Uterus (tissue), 4 donors: ENCODE results near the gene TMEM127. TPM values are rescaled to one million over a fixed set of nuclear protein-coding genes. Genes with fewer than 3 reads are reported as not detected.

Source experiments
- DNase-seq, 2 donors: peaks; one replicate each; pipeline ENCODE4 v3.0.0-alpha.2; 2019 to 2020
- H3K27ac ChIP-seq, 2 donors: fragments of 200-600 bp; sonication (generic); 1 replicate in 1 of 2; 2 replicates in 1 of 2; pipeline ENCODE4 v1.5.1; 2016 to 2018
- H3K27me3 ChIP-seq, 2 donors: fragments of 200-600 bp; sonication (generic); one replicate each; pipeline ENCODE4 v1.5.1; 2018 to 2019; ENCODE audit warnings: control low read depth in 1 of 2
- H3K36me3 ChIP-seq, 2 donors: fragments of 200-600 bp; sonication (generic); one replicate each; pipeline ENCODE4 v1.5.1; 2019; ENCODE audit warnings: control low read depth in 1 of 2
- H3K4me1 ChIP-seq, 2 donors: fragments of 200-600 bp; sonication (generic); one replicate each; pipeline ENCODE4 v1.5.1; 2018 to 2019; ENCODE audit warnings: control low read depth in 1 of 2
- H3K4me3 ChIP-seq, 2 donors: fragments of 200-600 bp; sonication (generic); 1 replicate in 1 of 2; 2 replicates in 1 of 2; pipeline ENCODE4 v1.5.1; 2018 to 2019; ENCODE audit warnings: mild to moderate bottlenecking in 1 of 2
- H3K9me3 ChIP-seq, 2 donors: fragments of 200-600 bp; sonication (generic); one replicate each; pipeline ENCODE4 v1.5.1; 2019; ENCODE audit warnings: control low read depth in 1 of 2
- POLR2A ChIP-seq, 2 donors: fragments of 450-650 bp; IDR thresholded peaks; one replicate each; pipeline ENCODE4 v1.6.1; 2016; ENCODE audit warnings: antibody characterized with exemption in 2 of 2, mild to moderate bottlenecking in 1 of 2, moderate library complexity in 1 of 2
- intact Hi-C: fragments of 100-400 bp; cut with DNase I; formaldehyde crosslinking; loops from one replicate; pipeline ENCODE4 v1.15.1; 2023; ENCODE audit warnings: low total_unique reads
- total RNA-seq, 4 donors: library from RNA; depleted of rRNA in 3 of 4; stranded (reverse); fragments of >200 nt in 3 of 4; gene quantifications; one replicate each; pipeline versions ENCODE4 v1.1.0 to v1.2.4, GENCODE V29; 2014 to 2023
- TF ChIP-seq, protein P1 (sequence below), 4 experiments: fragments of 200-600 bp in 2 of 4; fragments of 450-650 bp in 2 of 4; sonication (generic) in 2 of 4; IDR thresholded peaks; one replicate each; pipeline ENCODE4 v1.5.1; 2016 to 2019; ENCODE audit warnings: antibody characterized with exemption in 4 of 4, mild to moderate bottlenecking in 2 of 4, moderate library complexity in 1 of 4
- donor health status: DM: yes; HTN: yes; CAD: no.

TMEM127 gene
- total RNA-seq, 4 donors from 2014 or later: 17.0 to 45.4 (median 22.3) TPM

DNA sequence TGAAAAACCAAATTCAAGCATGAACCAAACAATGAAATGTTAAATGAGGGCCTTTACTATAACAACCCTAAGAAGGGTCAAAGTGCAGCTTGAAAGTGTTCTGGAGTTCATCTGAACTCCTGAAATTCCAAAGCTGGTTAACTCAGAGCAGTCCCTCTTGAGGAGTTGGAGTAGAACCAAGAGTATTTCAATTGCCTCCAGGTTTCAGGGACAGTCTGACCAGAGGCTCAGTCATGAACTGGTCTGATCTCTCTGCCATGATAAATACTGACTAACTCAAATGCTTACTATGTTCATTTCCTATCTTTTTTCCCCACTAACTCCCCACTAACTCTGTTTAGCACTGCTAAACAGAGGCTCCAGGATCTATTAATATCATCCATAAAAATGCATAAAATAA lies 59.9 kb downstream of the TMEM127 start:
- TF ChIP-seq, protein P1, sequence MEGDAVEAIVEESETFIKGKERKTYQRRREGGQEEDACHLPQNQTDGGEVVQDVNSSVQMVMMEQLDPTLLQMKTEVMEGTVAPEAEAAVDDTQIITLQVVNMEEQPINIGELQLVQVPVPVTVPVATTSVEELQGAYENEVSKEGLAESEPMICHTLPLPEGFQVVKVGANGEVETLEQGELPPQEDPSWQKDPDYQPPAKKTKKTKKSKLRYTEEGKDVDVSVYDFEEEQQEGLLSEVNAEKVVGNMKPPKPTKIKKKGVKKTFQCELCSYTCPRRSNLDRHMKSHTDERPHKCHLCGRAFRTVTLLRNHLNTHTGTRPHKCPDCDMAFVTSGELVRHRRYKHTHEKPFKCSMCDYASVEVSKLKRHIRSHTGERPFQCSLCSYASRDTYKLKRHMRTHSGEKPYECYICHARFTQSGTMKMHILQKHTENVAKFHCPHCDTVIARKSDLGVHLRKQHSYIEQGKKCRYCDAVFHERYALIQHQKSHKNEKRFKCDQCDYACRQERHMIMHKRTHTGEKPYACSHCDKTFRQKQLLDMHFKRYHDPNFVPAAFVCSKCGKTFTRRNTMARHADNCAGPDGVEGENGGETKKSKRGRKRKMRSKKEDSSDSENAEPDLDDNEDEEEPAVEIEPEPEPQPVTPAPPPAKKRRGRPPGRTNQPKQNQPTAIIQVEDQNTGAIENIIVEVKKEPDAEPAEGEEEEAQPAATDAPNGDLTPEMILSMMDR (IDR thresholded peaks at IDR 0.05): no peak
- no peak for TF ChIP-seq POLR2A (IDR thresholded peaks at IDR 0.05)
- DNase-seq: no peak
- H3K4me3 ChIP-seq: no peak overlapping the region
- H3K36me3 ChIP-seq: no peaks in the 10 kb centered on the region
- no peaks in the 10 kb centered on the region for H3K27me3 ChIP-seq
- peak overlapping the region in 1 of 2 donors; percentile 47 for H3K27ac ChIP-seq
- intact Hi-C loops: loop anchor here (5.0 kb wide), 1 partner anchor 51 kb away; no protein-coding TSS in a partner anchor
- H3K4me1 ChIP-seq: peaks cover 5 to 9% of the 10 kb centered on the region in 2 donors
- H3K9me3 ChIP-seq: no peaks in the 10 kb centered on the region

DNA sequence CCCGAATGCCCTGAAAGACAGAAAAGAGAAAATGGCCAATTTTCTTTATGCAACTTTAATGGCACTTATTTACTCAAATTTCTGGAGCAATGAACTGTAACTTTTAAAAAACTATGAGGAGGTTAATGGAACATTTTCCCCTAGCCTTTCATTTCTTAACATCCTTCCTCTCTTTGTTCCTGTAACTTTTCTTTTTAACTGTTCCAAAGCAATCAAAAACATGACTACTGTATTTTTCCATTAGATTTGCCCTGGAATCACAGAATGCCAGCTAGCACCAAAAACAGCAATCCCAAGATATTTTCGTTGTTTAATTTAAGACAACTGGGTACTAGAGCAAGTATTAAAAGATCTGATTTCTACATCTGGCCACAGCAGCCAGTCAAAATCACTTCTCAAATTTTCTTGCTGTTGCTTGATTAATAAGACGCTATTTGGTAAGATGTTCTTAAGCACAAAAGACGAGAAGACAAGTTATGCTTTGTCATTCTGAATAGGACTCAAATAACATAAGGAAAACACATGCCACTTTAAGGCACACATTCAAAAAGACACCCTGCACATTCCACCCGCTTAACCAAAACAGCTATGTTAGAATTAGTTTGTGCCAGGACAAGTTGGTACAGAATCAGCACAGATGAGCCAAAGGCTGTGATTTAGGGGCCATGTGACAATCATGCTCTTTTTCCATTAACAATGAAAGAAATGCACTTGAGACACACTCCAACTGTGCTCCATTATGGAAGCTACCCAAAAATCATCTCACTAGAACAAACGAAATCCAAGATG lies 60.8 kb downstream of the TMEM127 start:
- Histone ChIP-seq H3K27me3 (no peaks in the 10 kb centered on the region), H3K9me3 (no peaks in the 10 kb centered on the region), H3K4me3 (peak overlapping the region in 1 of 2 donors; percentile 1), H3K4me1 (peaks cover 5 to 9% of the 10 kb centered on the region in 2 donors), H3K27ac (peak overlapping the region in 1 of 2 donors; percentile 47), H3K36me3 (no peaks in the 10 kb centered on the region)
- no peak for DNase-seq
- intact Hi-C loops: loop anchor here (5.0 kb wide), 1 partner anchor 52 kb away; no protein-coding TSS in a partner anchor
- TF ChIP-seq POLR2A (IDR thresholded peaks at IDR 0.05): no peak
- TF ChIP-seq, protein P1 (IDR thresholded peaks at IDR 0.05): no peak

DNA sequence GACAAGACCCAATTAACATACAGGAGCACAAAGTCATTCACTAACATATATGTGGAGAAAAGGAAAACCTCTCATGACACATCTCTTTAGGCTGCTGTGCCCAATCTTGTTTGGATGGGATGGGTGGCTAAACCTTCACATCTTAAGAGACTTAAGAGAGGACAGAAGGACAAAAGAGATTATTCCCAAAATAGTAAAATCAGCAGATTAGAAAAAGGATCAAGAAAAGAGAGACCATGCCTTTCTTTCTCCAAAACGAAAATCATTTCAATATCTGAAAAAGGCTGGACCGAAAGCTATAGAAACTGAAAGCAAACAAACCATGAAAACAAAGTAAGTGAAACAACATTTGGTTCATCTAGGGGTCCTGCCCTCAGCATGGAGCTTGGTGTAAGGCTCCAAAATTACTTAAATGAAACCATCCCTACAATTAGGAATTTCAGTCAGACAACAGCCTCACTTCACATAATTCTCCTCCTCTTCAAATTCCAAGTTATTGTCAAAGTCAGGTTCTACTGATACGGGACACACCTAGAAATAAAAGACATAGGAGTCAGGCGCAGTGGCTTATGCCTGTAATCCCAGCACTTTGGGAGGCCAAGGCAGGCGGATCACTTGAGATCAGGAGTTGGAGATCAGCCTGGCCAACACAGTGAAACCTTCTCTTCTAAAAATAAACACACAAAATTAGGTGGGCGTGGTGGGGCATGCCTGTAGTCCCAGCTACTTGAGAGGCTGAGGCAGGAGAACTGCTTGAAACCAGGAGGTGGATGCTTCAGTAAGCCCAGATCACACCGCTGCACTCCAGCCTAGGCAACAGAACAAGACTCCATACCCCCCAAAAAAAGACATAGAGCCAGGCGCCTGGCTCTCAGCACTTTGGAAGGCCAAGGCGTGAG lies 62.4 kb downstream of the TMEM127 start:
- intact Hi-C loops: no loop called here
- DNase-seq: no peak
- Histone ChIP-seq H3K27me3 (no peaks in the 10 kb centered on the region), H3K9me3 (no peaks in the 10 kb centered on the region), H3K4me3 (no peak overlapping the region), H3K4me1 (peaks cover 5 to 14% of the 10 kb centered on the region in 2 donors), H3K36me3 (no peaks in the 10 kb centered on the region), H3K27ac (peak overlapping the region in 1 of 2 donors; percentile 58)
- TF ChIP-seq POLR2A (IDR thresholded peaks at IDR 0.05): no peak
- TF ChIP-seq, protein P1 (IDR thresholded peaks at IDR 0.05): no peak

DNA sequence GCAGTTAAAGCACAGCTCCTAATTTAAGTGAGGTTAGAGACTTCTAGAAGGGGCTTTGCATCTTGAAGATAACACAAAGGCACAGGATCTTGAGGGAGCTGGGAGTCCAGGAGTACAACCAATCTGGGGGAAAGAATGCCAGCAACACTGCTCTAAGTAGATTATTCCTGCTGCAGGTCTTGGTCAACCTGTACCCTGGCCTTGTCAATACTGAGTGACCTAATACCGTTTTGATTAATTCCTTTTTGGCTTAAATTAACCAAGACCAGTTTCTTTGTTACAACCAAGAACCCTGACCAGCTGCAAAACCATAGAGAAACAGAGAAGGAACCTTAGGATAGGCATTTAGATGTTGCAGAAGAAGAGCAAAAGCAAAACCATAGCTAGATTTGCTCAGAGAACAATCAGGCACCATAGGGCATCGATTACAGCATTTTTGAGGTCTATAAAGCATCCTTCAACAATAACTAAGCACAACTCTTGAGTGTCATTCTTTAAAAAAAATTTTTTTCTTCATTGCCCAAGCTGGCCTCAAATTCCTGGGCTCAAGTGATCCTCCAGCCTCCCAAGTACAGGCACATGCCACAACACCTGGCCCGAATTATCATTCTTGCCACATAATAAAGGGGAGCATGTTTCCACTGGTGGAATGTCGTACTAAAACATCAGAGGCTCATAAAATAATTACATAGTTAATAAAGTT lies 63.5 kb downstream of the TMEM127 start:
- no peak for DNase-seq
- no peak overlapping the region for H3K4me3 ChIP-seq
- no peaks in the 10 kb centered on the region for H3K36me3 ChIP-seq
- H3K4me1 ChIP-seq: peaks cover 5 to 14% of the 10 kb centered on the region in 2 donors
- H3K27me3 ChIP-seq: no peaks in the 10 kb centered on the region
- intact Hi-C loops: no loop called here
- no peaks in the 10 kb centered on the region for H3K9me3 ChIP-seq
- peak overlapping the region in 1 of 2 donors; percentile 0 for H3K27ac ChIP-seq
- TF ChIP-seq, protein P1 (IDR thresholded peaks at IDR 0.05): no peak
- TF ChIP-seq POLR2A (IDR thresholded peaks at IDR 0.05): no peak
